ENCODE results near the gene SMIM26.

DNA sequence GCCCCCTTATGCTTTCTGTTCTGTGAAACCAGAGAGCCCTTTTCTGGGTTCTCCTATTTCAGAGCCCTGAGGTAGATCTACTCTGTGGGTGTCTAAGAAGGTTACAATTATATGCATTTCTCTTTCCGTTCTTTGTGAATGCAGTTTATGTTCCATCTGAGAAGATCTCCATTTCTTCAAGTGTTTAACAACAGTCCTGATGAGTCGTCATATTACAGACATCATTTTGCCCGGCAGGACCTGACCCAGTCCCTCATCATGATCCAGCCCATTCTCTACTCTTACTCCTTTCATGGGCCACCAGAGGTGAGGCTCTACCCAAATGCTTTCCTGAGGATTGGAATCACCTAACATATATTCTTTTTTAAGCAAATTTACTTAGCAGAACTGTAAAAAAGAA, 18.8 kb upstream of the SMIM26 start:
- TF ChIP-seq, protein P1, sequence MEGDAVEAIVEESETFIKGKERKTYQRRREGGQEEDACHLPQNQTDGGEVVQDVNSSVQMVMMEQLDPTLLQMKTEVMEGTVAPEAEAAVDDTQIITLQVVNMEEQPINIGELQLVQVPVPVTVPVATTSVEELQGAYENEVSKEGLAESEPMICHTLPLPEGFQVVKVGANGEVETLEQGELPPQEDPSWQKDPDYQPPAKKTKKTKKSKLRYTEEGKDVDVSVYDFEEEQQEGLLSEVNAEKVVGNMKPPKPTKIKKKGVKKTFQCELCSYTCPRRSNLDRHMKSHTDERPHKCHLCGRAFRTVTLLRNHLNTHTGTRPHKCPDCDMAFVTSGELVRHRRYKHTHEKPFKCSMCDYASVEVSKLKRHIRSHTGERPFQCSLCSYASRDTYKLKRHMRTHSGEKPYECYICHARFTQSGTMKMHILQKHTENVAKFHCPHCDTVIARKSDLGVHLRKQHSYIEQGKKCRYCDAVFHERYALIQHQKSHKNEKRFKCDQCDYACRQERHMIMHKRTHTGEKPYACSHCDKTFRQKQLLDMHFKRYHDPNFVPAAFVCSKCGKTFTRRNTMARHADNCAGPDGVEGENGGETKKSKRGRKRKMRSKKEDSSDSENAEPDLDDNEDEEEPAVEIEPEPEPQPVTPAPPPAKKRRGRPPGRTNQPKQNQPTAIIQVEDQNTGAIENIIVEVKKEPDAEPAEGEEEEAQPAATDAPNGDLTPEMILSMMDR (IDR thresholded peaks at IDR 0.05), result no peak
- TF ChIP-seq EP300 (IDR thresholded peaks at IDR 0.05), result no peak

Measured in ovary (tissue), 3 donors.